Aorta (tissue), 5 donors: Measurements from ENCODE around the gene CLIP3. TPM values are rescaled to one million over a fixed set of nuclear protein-coding genes. Genes with fewer than 3 reads are reported as not detected.
A peak's percentile ranks its signal among the peaks of the same experiment; 100 is the strongest.

ENCODE experiments used
- ATAC-seq: fragments of 200-7000 bp; cut with Tn5 transposase; one replicate; pipeline ENCODE4 v1.9.1; 2022; ENCODE audit warnings: moderate library complexity; ENCODE audit not compliant: low FRiP score
- DNase-seq, 2 donors: peaks; one replicate each; pipeline ENCODE4 v3.0.0-alpha.2; 2020
- H3K27ac ChIP-seq, 2 donors: one replicate each; pipeline ENCODE4 v1.5.1; 2013; ENCODE audit warnings: low read length in 2 of 2, mild to moderate bottlenecking in 2 of 2, moderate library complexity in 2 of 2, control low read depth in 1 of 2, inconsistent platforms in 1 of 2, low read depth in 1 of 2
- H3K27me3 ChIP-seq, 2 donors: one replicate each; pipeline ENCODE4 v1.6.1; 2013; ENCODE audit warnings: control low read depth in 1 of 2, low read length in 1 of 2, mild to moderate bottlenecking in 1 of 2, moderate library complexity in 1 of 2; ENCODE audit not compliant: insufficient read depth in 2 of 2, control insufficient read depth in 1 of 2
- H3K36me3 ChIP-seq, 2 donors: one replicate each; pipeline ENCODE4 v1.6.1; 2013; ENCODE audit warnings: control low read depth in 1 of 2, low read length in 1 of 2, mild to moderate bottlenecking in 1 of 2; ENCODE audit not compliant: insufficient read depth in 2 of 2, control insufficient read depth in 1 of 2
- H3K4me1 ChIP-seq, 2 donors: one replicate each; pipeline ENCODE4 v1.6.1; 2013; ENCODE audit warnings: low read length in 2 of 2, control low read depth in 1 of 2, mild to moderate bottlenecking in 1 of 2, moderate library complexity in 1 of 2; ENCODE audit not compliant: insufficient read depth in 2 of 2, control insufficient read depth in 1 of 2
- H3K4me3 ChIP-seq, 2 donors: one replicate each; pipeline ENCODE4 v1.5.1; 2013; ENCODE audit warnings: low read length in 2 of 2, control low read depth in 1 of 2, mild to moderate bottlenecking in 1 of 2
- H3K9me3 ChIP-seq: one replicate; pipeline ENCODE4 v1.6.1; 2013; ENCODE audit warnings: mild to moderate bottlenecking, low read length; ENCODE audit not compliant: control insufficient read depth
- WGBS, 2 donors: extraction: QIAGEN DNeasy Blood & Tissue Kit; methylation state at CpG; one replicate each; pipeline ENCODE4 v1.1.7; 2013; 5-methylcytosine and 5-hydroxymethylcytosine counted together
- intact Hi-C, 2 donors: fragments of 100-400 bp; cut with DNase I; formaldehyde crosslinking; loops; one replicate each; pipeline versions ENCODE4 v1.14.2 to v1.15.0; 2022
- polyA plus RNA-seq, 2 donors: library from polyadenylated mRNA; stranded (reverse); fragments of 200-250 nt; gene quantifications; one replicate each; pipeline ENCODE4 v1.2.3, GENCODE V29; 2013
- total RNA-seq, 2 donors: library from RNA; stranded (reverse); fragmentation: NEBNext Ultra II Directional; extraction: Animal tissue kit (Norgen Biotek cat#: 25700); gene quantifications; one replicate each; pipeline ENCODE4 v1.2.1, GENCODE V29; 2021
- donor health status: healthy with polysubstance abuse.
- donor health status: Bipolar disorder and iron deficiency.
- donor health status: DM: no; HTN: no; CAD: no.
- donor health status: DM: no; HTN: no; CAD: no.
- donor health status: DM: yes; HTN: yes; CAD: no.

CLIP3 gene
- total and polyA plus RNA-seq, 4 donors, result 8.9 to 37.1 (median 28.7) TPM

- H3K9me3 ChIP-seq, result no peaks in the 10 kb centered on the region
- H3K27ac ChIP-seq, result no peak overlapping the region
- ATAC-seq (no peak), DNase-seq (no peak)
- no peak overlapping the region for H3K4me3 ChIP-seq
- intact Hi-C loops, result no loop called here
- 67 to 68% methylated on average over 20 of the region's 20 CpGs for WGBS, 2 donors
- H3K4me1 ChIP-seq, result no peaks in the 10 kb centered on the region
- no peaks in the 10 kb centered on the region for H3K36me3 ChIP-seq
- no peaks in the 10 kb centered on the region for H3K27me3 ChIP-seq
Observed at GRCh38 chr19:35978832-35979365, 53.8 kb downstream of the CLIP3 start.

- H3K4me1 ChIP-seq, result no peaks in the 10 kb centered on the region
- ATAC-seq (no peak), DNase-seq (no peak)
- intact Hi-C loops, result no loop called here
- no peaks in the 10 kb centered on the region for H3K27me3 ChIP-seq
- H3K27ac ChIP-seq, result no peak overlapping the region
- H3K4me3 ChIP-seq, result no peak overlapping the region
- 41 to 50% methylated on average over 5 of the region's 5 CpGs for WGBS, 2 donors
- no peaks in the 10 kb centered on the region for H3K9me3 ChIP-seq
- no peaks in the 10 kb centered on the region for H3K36me3 ChIP-seq
Observed at GRCh38 chr19:35978271-35978670, 54.4 kb downstream of the CLIP3 start.

- Histone ChIP-seq H3K4me1 (no peaks in the 10 kb centered on the region), H3K36me3 (no peaks in the 10 kb centered on the region), H3K27ac (no peak overlapping the region), H3K9me3 (no peaks in the 10 kb centered on the region), H3K27me3 (no peaks in the 10 kb centered on the region), H3K4me3 (no peak overlapping the region)
- ATAC-seq, result no peak
- intact Hi-C loops, result no loop called here
- 52 to 54% methylated on average over 14 of the region's 14 CpGs for WGBS, 2 donors
- DNase-seq, result no peak
Observed at GRCh38 chr19:35977446-35978222, 55.0 kb downstream of the CLIP3 start.

- H3K9me3 ChIP-seq, result no peaks in the 10 kb centered on the region
- ATAC-seq (no peak), DNase-seq (no peak)
- no peaks in the 10 kb centered on the region for H3K4me1 ChIP-seq
- 36 to 40% methylated on average over 5 of the region's 5 CpGs for WGBS, 2 donors
- no peak overlapping the region for H3K4me3 ChIP-seq
- no peaks in the 10 kb centered on the region for H3K36me3 ChIP-seq
- intact Hi-C loops, result no loop called here
- no peaks in the 10 kb centered on the region for H3K27me3 ChIP-seq
- H3K27ac ChIP-seq, result no peak overlapping the region
Observed at GRCh38 chr19:35975608-35976214, 57.0 kb downstream of the CLIP3 start.

- ATAC-seq, result peak; percentile 26
- no peaks in the 10 kb centered on the region for H3K4me1 ChIP-seq
- WGBS, 2 donors, result 38 to 42% methylated on average over 8 of the region's 8 CpGs
- no peak overlapping the region for H3K27ac ChIP-seq
- no peaks in the 10 kb centered on the region for H3K27me3 ChIP-seq
- no peaks in the 10 kb centered on the region for H3K36me3 ChIP-seq
- no peaks in the 10 kb centered on the region for H3K9me3 ChIP-seq
- no peak overlapping the region for H3K4me3 ChIP-seq
- DNase-seq, result no peak
- intact Hi-C loops, result no loop called here
Observed at GRCh38 chr19:35973487-35973886, 59.2 kb downstream of the CLIP3 start.

GRCh38 chr19:35966771-35967170 lies 65.9 kb downstream of the CLIP3 start:
- no peak for DNase-seq
- WGBS, 2 donors, result 70 to 84% methylated on average over 3 of the region's 3 CpGs
- Histone ChIP-seq H3K9me3 (no peaks in the 10 kb centered on the region), H3K27me3 (no peaks in the 10 kb centered on the region), H3K36me3 (no peaks in the 10 kb centered on the region), H3K4me3 (no peak overlapping the region), H3K27ac (no peak overlapping the region), H3K4me1 (no peaks in the 10 kb centered on the region)
- intact Hi-C loops, result no loop called here
- no peak for ATAC-seq

Other genes starting within 250 kb of the CLIP3 start
- gene PRODH2, start 220.0 kb downstream of the CLIP3 start, total RNA-seq, result not detected
- not detected for gene PRODH2, start 220.0 kb downstream of the CLIP3 start, polyA plus RNA-seq
- gene NPHS1, start 180.4 kb downstream of the CLIP3 start, total RNA-seq, result not detected
- gene NPHS1, start 180.4 kb downstream of the CLIP3 start, polyA plus RNA-seq, result not detected
- gene KIRREL2, start 176.0 kb downstream of the CLIP3 start, total RNA-seq, result not detected
- gene KIRREL2, start 176.0 kb downstream of the CLIP3 start, polyA plus RNA-seq, result under 1 TPM; 0.08 to 0.50 TPM
- gene APLP1, start 164.3 kb downstream of the CLIP3 start, total RNA-seq, result 10 to 100 TPM; 12.9 to 13.5 TPM
- gene APLP1, start 164.3 kb downstream of the CLIP3 start, polyA plus RNA-seq, result 10 to 100 TPM in 1 of 2 donors, 1 to 10 TPM in 1; 7.6 to 23.0 TPM
- 10 to 100 TPM; 18.9 to 19.4 TPM for gene NFKBID, start 132.3 kb downstream of the CLIP3 start, total RNA-seq
- 10 to 100 TPM in 1 of 2 donors, 1 to 10 TPM in 1; 2.9 to 10.4 TPM for gene NFKBID, start 132.3 kb downstream of the CLIP3 start, polyA plus RNA-seq
- 10 to 100 TPM; 18.7 TPM for gene HCST, start 130.3 kb downstream of the CLIP3 start, total RNA-seq
- gene HCST, start 130.3 kb downstream of the CLIP3 start, polyA plus RNA-seq, result 10 to 100 TPM in 1 of 2 donors, 1 to 10 TPM in 1; 7.3 to 20.9 TPM
- 100 to 1,000 TPM in 1 of 2 donors, 10 to 100 TPM in 1; 98.9 to 117 TPM for gene TYROBP, start 124.6 kb downstream of the CLIP3 start, total RNA-seq
- 100 to 1,000 TPM in 1 of 2 donors, 10 to 100 TPM in 1; 48.8 to 327 TPM for gene TYROBP, start 124.6 kb downstream of the CLIP3 start, polyA plus RNA-seq
- gene LRFN3, start 96.5 kb downstream of the CLIP3 start, total RNA-seq, result 10 to 100 TPM; 14.5 to 15.1 TPM
- gene LRFN3, start 96.5 kb downstream of the CLIP3 start, polyA plus RNA-seq, result 1 to 10 TPM; 2.0 to 6.1 TPM
- 10 to 100 TPM; 11.6 to 16.6 TPM for gene SDHAF1, start 37.7 kb downstream of the CLIP3 start, total RNA-seq
- 10 to 100 TPM; 11.1 to 26.1 TPM for gene SDHAF1, start 37.7 kb downstream of the CLIP3 start, polyA plus RNA-seq
- gene SYNE4, start 24.1 kb downstream of the CLIP3 start, total RNA-seq, result 1 to 10 TPM; 1.0 to 1.4 TPM
- gene SYNE4, start 24.1 kb downstream of the CLIP3 start, polyA plus RNA-seq, result 1 to 10 TPM in 1 of 2 donors, not detected in 1; 2.3 TPM
- 10 to 100 TPM; 14.0 to 15.3 TPM for gene ALKBH6, start 18.7 kb downstream of the CLIP3 start, total RNA-seq
- gene ALKBH6, start 18.7 kb downstream of the CLIP3 start, polyA plus RNA-seq, result 10 to 100 TPM; 10.3 to 25.6 TPM
- 1 to 10 TPM; 1.8 to 4.1 TPM for gene THAP8, start 21.4 kb upstream of the CLIP3 start, total RNA-seq
- gene THAP8, start 21.4 kb upstream of the CLIP3 start, polyA plus RNA-seq, result 1 to 10 TPM; 2.9 to 3.6 TPM
- 1 to 10 TPM in 1 of 2 donors, under 1 TPM in 1; 0.45 to 1.3 TPM for gene WDR62, start 22.0 kb upstream of the CLIP3 start, total RNA-seq
- gene WDR62, start 22.0 kb upstream of the CLIP3 start, polyA plus RNA-seq, result under 1 TPM; 0.25 to 0.26 TPM
- not detected for gene OVOL3, start 78.3 kb upstream of the CLIP3 start, total RNA-seq
- gene OVOL3, start 78.3 kb upstream of the CLIP3 start, polyA plus RNA-seq, result not detected
- gene POLR2I, start 82.0 kb upstream of the CLIP3 start, total RNA-seq, result 10 to 100 TPM; 33.7 to 48.1 TPM
- gene POLR2I, start 82.0 kb upstream of the CLIP3 start, polyA plus RNA-seq, result 10 to 100 TPM; 56.7 to 96.0 TPM
- gene TBCB, start 82.6 kb upstream of the CLIP3 start, total RNA-seq, result 100 to 1,000 TPM; 121 to 123 TPM
- gene TBCB, start 82.6 kb upstream of the CLIP3 start, polyA plus RNA-seq, result 100 to 1,000 TPM; 131 to 220 TPM
- 100 to 1,000 TPM; 521 to 538 TPM for gene CAPNS1, start 107.2 kb upstream of the CLIP3 start, total RNA-seq
- 100 to 1,000 TPM; 488 to 543 TPM for gene CAPNS1, start 107.2 kb upstream of the CLIP3 start, polyA plus RNA-seq
- 100 to 1,000 TPM; 127 to 172 TPM for gene COX7A1, start 119.6 kb upstream of the CLIP3 start, total RNA-seq
- 100 to 1,000 TPM; 191 to 244 TPM for gene COX7A1, start 119.6 kb upstream of the CLIP3 start, polyA plus RNA-seq
- gene ZNF565, start 181.8 kb upstream of the CLIP3 start, total RNA-seq, result 1 to 10 TPM; 7.4 to 8.0 TPM
- gene ZNF565, start 181.8 kb upstream of the CLIP3 start, polyA plus RNA-seq, result 1 to 10 TPM; 1.6 to 2.6 TPM
- 10 to 100 TPM; 44.3 to 44.8 TPM for gene ZNF146, start 182.2 kb upstream of the CLIP3 start, total RNA-seq
- 10 to 100 TPM; 26.7 to 40.1 TPM for gene ZNF146, start 182.2 kb upstream of the CLIP3 start, polyA plus RNA-seq